Putamen (tissue), 1 donor: ENCODE results near the gene TEPSIN.

Experiments
- DNase-seq: peaks from one replicate; pipeline ENCODE4 v3.0.0-alpha.2; 2016; ENCODE audit warnings: low spot score

TEPSIN gene

GRCh38 chr17:81183807-81184206, 55.0 kb downstream of the TEPSIN start:
- DNase-seq: no peak

GRCh38 chr17:81183316-81183715, 55.5 kb downstream of the TEPSIN start:
- DNase-seq: no peak

DNA sequence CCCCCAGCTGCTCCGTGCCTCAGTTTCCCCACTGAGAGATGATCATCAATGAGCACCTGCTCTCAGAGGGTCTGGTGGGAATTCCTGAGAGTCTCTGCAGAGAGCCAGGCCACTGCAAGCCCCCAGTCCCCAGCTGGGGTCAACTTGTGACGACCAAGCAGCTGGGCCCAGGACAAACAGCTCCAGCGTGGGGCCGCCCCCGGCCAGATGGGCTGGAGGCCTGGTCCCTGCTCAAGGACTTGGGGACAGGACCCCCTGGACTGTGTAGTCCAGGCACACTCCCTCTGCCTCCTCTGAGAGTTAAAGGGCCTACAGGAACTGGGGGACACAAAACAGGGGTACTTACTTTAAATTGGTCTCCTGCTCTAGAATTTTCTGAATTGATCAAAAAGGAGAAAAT, 56.3 kb downstream of the TEPSIN start:
- DNase-seq: no peak

GRCh38 chr17:81181811-81182185, 57.1 kb downstream of the TEPSIN start:
- DNase-seq: no peak

GRCh38 chr17:81180836-81181810, 57.7 kb downstream of the TEPSIN start:
- no peak for DNase-seq

- no peak for DNase-seq
Measured at GRCh38 chr17:81179861-81180260, 59.0 kb downstream of the TEPSIN start.

DNA sequence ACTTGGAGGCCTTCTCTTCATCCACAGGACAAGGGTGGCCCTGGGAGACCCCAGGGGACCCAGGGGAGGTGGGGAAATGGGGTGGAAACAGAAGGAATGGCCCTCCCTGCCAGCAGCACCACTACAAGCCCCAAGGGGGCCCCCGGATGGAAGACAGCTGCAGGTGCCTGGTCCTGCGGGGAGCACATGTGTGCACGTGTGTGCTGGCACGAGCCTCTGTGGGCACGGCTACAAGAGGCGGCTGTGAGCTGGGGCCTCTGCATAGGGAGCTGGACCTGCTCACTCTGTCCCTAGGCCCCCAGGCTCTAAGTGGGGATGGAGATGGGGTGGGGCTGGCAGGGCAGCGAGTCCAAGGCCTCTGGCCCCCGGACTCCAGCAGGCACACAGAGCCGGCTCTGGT, 59.6 kb downstream of the TEPSIN start:
- DNase-seq: no peak
